HepG2 (cell line): Measurements from ENCODE around the gene CCDC88B. TPM values are rescaled to one million over a fixed set of nuclear protein-coding genes. Genes with fewer than 3 reads are reported as not detected.

Source experiments
- ATAC-seq: fragments of 200-7000 bp; cut with Tn5 transposase; 3 replicates; pipeline ENCODE4 v1.9.1; 2020; ENCODE audit warnings: mild to moderate bottlenecking, moderate library complexity
- BruUV-seq: library from RNA; stranded (reverse); fragments of 400-500 nt; replicated peaks from 2 replicates; lab custom pipeline; 2021; lab: Mats Ljungman, UMichigan
- CTCF ChIA-PET: fragments of 300-600 bp; formaldehyde crosslinking; extraction: SDS; loops from one replicate; lab custom pipeline; 2021; ENCODE audit warnings: low total read pairs, inconsistent platforms, low intra/inter-chr PET ratio; lab: Yijun Ruan, JAX
- POLR2A ChIA-PET: fragments of 350-600 bp; sonication (Branson Sonifier 250); formaldehyde crosslinking; loops from one replicate; lab custom pipeline; 2020; ENCODE audit warnings: antibody characterized with exemption, inconsistent platforms; lab: Yijun Ruan, JAX
- DNase-seq: peaks from one replicate; pipeline ENCODE4 v3.0.0-alpha.2; 2015; ENCODE audit warnings: low spot score
- FAIRE-seq: peaks from 3 replicates; lab custom pipeline; 2011; peaks lifted over from hg19 to GRCh38; lab: Jason Lieb, UNC
- H2AFZ ChIP-seq: one replicate; pipeline ENCODE4 v1.6.1; 2011; ENCODE audit warnings: low read length, inconsistent platforms
- H3K27ac ChIP-seq: fragments of 300-600 bp; 3 replicates; pipeline ENCODE4 v1.8.0; 2011; ENCODE audit warnings: mixed run types, mild to moderate bottlenecking, mixed read lengths, low read length, inconsistent platforms; ENCODE audit not compliant: insufficient read depth; ENCODE audit errors: extremely low read length
- H3K27me3 ChIP-seq, 2 experiments: fragments of 200-600 bp in 1 of 2; 2 replicates in 1 of 2; 3 replicates in 1 of 2; pipeline versions ENCODE4 v1.6.0 to v1.8.0; 2011; ENCODE audit warnings: low read length in 2 of 2, mild to moderate bottlenecking in 2 of 2, moderate library complexity in 2 of 2, inconsistent platforms in 1 of 2; ENCODE audit not compliant: insufficient read depth in 2 of 2, control insufficient read depth in 1 of 2
- H3K36me3 ChIP-seq, 2 experiments: fragments of 200-600 bp in 1 of 2; replicated peaks in 1 of 2; 2 replicates in 1 of 2; 3 replicates in 1 of 2; pipeline versions ENCODE4 v1.5.1 to v1.8.0; 2011; ENCODE audit warnings: low read length in 2 of 2, inconsistent platforms in 1 of 2; ENCODE audit not compliant: insufficient read depth in 2 of 2, control insufficient read depth in 1 of 2
- H3K4me1 ChIP-seq: 2 replicates; pipeline ENCODE4 v1.5.1; 2012; ENCODE audit warnings: low read length, inconsistent platforms; ENCODE audit not compliant: insufficient read depth
- H3K4me2 ChIP-seq: 2 replicates; pipeline ENCODE4 v1.6.0; 2011; ENCODE audit warnings: low read depth, low read length, inconsistent platforms
- H3K4me3 ChIP-seq, 3 experiments: fragments of 200-600 bp in 1 of 3; sonication (generic), shearing (Covaris generic) in 1 of 3; replicated peaks in 1 of 3; 2 replicates each; pipeline ENCODE4 v1.5.1; 2011 to 2016; ENCODE audit warnings: low read length in 3 of 3, inconsistent platforms in 2 of 3, low read depth in 2 of 3, mild to moderate bottlenecking in 2 of 3, control low read depth in 1 of 3, mixed read lengths in 1 of 3; ENCODE audit not compliant: insufficient read depth in 1 of 3
- H3K79me2 ChIP-seq: one replicate; pipeline ENCODE4 v1.6.1; 2011; ENCODE audit warnings: low read length, inconsistent platforms; ENCODE audit not compliant: insufficient read depth
- H3K9ac ChIP-seq: 2 replicates; pipeline ENCODE4 v1.6.0; 2011; ENCODE audit warnings: mild to moderate bottlenecking, low read depth, low read length, inconsistent platforms; ENCODE audit not compliant: insufficient read depth
- H3K9me3 ChIP-seq: 2 replicates; pipeline ENCODE4 v1.5.1; 2012; ENCODE audit warnings: mild to moderate bottlenecking, low read length
- H4K20me1 ChIP-seq: 2 replicates; pipeline ENCODE4 v1.6.0; 2011; ENCODE audit warnings: inconsistent platforms, mild to moderate bottlenecking, low read length, moderate library complexity; ENCODE audit not compliant: insufficient read depth
- AGO2 ChIP-seq: fragments of 200-400 bp; formaldehyde crosslinking; optimal IDR thresholded peaks from 2 replicates; pipeline ENCODE3; 2017; ENCODE audit warnings: mild to moderate bottlenecking, low read depth, low read length, moderate library complexity
- BRD4 ChIP-seq: sonication (generic); formaldehyde crosslinking; IDR thresholded peaks from 2 replicates; pipeline ENCODE4 v1.4.0; 2020; ENCODE audit warnings: missing genetic modification reagents
- SOX6 ChIP-seq, 2 experiments: fragments of 450-650 bp in 1 of 2; sonication (generic) in 1 of 2; formaldehyde crosslinking in 1 of 2; IDR thresholded peaks; 2 replicates each; pipeline versions ENCODE4 v1.4.0 to v1.6.1; 2017 to 2020; ENCODE audit warnings: antibody characterized with exemption in 1 of 2, mild to moderate bottlenecking in 1 of 2, missing genetic modification reagents in 1 of 2
- WGBS: methylation state at CpG from one replicate; pipeline ENCODE4 v1.1.6; 2017; ENCODE audit warnings: low lambda C conversion rate; 5-methylcytosine and 5-hydroxymethylcytosine counted together
- in situ Hi-C: cut with HindIII; loops from 2 replicates; pipeline ENCODE4 v1.10.0; 2017; ENCODE audit warnings: low pct_unique_long_range_greater_than_20kb; ENCODE audit not compliant: extremely low pct_ligation_motif_present
- intact Hi-C: fragments of 100-400 bp; cut with micrococcal nuclease; formaldehyde crosslinking; loops from one replicate; pipeline ENCODE4 v1.10.0; 2022; ENCODE audit not compliant: unreplicated experiment
- polyA plus RNA-seq, 8 experiments: library from polyadenylated mRNA; depleted of rRNA in 3 of 8; stranded (reverse) in 7 of 8; unstranded in 1 of 8; fragments of >200 nt; fragmentation: Illumina TruSeq in 4 of 8; extraction: Trizol in 4 of 8; gene quantifications; 2 replicates each; pipeline versions ENCODE4 v1.2.1 to v1.2.3, GENCODE V29; 2011 to 2016; ENCODE audit warnings: low read depth in 4 of 8, missing spikeins in 1 of 8, mixed read lengths in 1 of 8; ENCODE audit not compliant: insufficient read depth in 1 of 8
- total RNA-seq, 5 experiments: library from RNA; depleted of rRNA; stranded (reverse); fragments of >200 nt; fragmentation: Illumina TruSeq; extraction: Trizol; gene quantifications; 2 replicates each; pipeline ENCODE4 v1.2.3, GENCODE V29; 2016; ENCODE audit warnings: low read depth in 1 of 5

Gene CCDC88B
- total and polyA plus RNA-seq, 2 of the 13 experiments (the other 11 are each of a cell fraction or from before 2014, with no cell fraction given) = 3.6 to 4.8 TPM

DNA sequence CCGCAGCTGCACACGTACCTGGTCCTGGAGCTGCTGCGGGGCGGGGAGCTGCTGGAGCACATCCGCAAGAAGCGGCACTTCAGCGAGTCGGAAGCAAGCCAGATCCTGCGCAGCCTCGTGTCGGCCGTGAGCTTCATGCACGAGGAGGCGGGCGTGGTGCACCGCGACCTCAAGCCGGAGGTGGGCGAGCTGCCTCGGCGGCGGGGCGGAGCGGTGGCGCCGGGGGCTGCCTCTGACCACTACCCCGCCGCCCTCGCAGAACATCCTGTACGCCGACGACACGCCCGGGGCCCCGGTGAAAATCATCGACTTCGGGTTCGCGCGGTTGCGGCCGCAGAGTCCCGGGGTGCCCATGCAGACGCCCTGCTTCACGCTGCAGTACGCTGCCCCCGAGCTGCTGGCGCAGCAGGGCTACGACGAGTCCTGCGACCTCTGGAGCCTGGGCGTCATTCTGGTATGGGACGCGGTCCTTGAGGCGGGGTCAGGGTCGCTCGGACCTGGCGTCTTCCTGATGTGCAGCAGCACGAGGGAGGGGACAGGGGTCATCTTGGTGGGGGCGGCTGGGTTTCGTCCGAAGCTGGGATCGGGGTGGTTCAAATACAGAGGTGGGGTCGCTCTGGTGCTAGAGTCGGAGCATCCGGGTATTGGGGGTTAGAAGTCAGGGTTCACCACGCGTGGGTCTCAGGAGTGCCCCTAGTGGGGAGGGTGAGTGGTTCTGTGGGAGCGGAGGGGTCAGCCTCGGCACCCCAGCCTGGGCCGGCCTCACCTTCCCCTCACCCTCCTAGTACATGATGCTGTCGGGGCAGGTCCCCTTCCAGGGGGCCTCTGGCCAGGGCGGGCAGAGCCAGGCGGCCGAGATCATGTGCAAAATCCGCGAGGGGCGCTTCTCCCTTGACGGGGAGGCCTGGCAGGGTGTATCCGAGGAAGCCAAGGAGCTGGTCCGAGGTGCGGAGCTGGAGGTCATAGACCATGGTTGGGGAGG lies 29.7 kb downstream of the CCDC88B start:
- peaks cover 2 to 16% of the 10 kb centered on the region in 2 experiments; a peak in 3 of 5 replicates for H3K36me3 ChIP-seq
- no peak overlapping the region for H3K4me2 ChIP-seq
- BruUV-seq = no TSS peak
- H3K27me3 ChIP-seq = no peaks in the 10 kb centered on the region; a peak in 1 of 5 replicates
- no peak overlapping the region for H3K4me3 ChIP-seq
- intact Hi-C loops = no loop called here
- ChIA-PET POLR2A (no interaction called here), CTCF (no interaction called here)
- DNase-seq (no peak), FAIRE-seq (no peak), ATAC-seq (no peak)
- H2AFZ ChIP-seq = no peak overlapping the region
- H3K79me2 ChIP-seq = no peaks in the 10 kb centered on the region
- H3K4me1 ChIP-seq = peaks cover 6% of the 10 kb centered on the region; the same call in 1 of the 2 replicates
- H4K20me1 ChIP-seq = no peaks in the 10 kb centered on the region
- no peaks in the 10 kb centered on the region for H3K9me3 ChIP-seq
- no peak overlapping the region for H3K27ac ChIP-seq
- TF ChIP-seq AGO2 (peak; percentile 52), BRD4 (CRISPR knock-in tag) (no peak)
- H3K9ac ChIP-seq = no peak overlapping the region
- 98% methylated on average over 57 of the region's 82 CpGs for WGBS
- in situ Hi-C loops = no loop called here

DNA sequence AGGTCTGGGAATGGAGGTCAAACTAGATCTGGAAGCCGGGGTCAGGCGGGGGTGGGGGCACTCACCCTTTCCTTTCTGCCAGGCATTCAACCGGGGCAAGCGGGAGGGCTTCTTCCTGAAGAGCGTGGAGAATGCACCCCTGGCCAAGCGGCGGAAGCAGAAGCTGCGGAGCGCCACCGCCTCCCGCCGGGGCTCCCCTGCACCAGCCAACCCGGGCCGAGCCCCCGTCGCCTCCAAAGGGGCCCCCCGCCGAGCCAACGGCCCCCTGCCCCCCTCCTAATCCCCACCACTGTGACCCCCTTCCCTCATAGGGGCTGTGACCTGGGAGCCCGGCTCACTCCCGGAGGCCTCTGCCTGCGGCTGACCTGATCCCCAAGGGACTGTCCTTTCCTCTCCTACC lies 31.2 kb downstream of the CCDC88B start:
- Histone ChIP-seq H2AFZ (no peak overlapping the region), H3K27ac (no peak overlapping the region), H3K4me2 (no peak overlapping the region), H3K79me2 (no peaks in the 10 kb centered on the region), H3K9me3 (no peaks in the 10 kb centered on the region), H3K4me3 (no peak overlapping the region), H3K4me1 (peaks cover 6% of the 10 kb centered on the region; the same call in 1 of the 2 replicates), H3K9ac (no peak overlapping the region), H4K20me1 (no peaks in the 10 kb centered on the region), H3K27me3 (no peaks in the 10 kb centered on the region; a peak in 1 of 5 replicates), H3K36me3 (peaks cover 0 to 9% of the 10 kb centered on the region in 2 experiments; a peak in 2 of 5 replicates)
- DNase-seq (no peak), ATAC-seq (no peak), FAIRE-seq (no peak)
- ChIA-PET CTCF (no interaction called here), POLR2A (no interaction called here)
- in situ Hi-C loops (no loop called here), intact Hi-C loops (no loop called here)
- WGBS = 96% methylated on average over 19 of the region's 22 CpGs
- no peak for TF ChIP-seq SOX6 (IDR thresholded peaks at IDR 0.05)
- no peak for TF ChIP-seq SOX6 (CRISPR knock-in tag; IDR thresholded peaks at IDR 0.05)
- no TSS peak for BruUV-seq
